ENCODE data around the gene P2RY8.
"Not testable (repeated sequence)": the region's sequence is repeated elsewhere in the genome, so short reads cannot be mapped to it uniquely, and the experiment has no call there.

Gene P2RY8

DNA sequence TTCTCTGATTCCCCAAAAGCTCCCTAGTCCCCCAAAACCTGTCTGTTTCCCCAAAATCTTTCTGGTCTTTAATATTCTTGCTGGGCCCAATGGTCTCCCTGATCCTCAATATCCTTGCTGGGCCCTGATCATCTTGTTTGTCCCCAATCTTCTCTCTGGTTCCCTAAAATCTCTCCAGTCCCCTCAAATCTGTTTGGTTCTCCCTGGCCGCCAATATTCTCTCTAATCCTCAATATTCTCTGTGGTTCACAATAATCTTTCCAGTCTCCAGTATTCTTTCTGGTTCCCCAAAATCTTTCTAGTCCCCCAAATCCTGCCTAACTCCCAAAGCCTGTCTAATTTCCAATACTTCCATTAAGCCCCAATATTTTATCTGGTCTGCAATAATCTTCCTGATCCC, 18.5 kb downstream of the P2RY8 start:
- DNase-seq: no peak

DNA sequence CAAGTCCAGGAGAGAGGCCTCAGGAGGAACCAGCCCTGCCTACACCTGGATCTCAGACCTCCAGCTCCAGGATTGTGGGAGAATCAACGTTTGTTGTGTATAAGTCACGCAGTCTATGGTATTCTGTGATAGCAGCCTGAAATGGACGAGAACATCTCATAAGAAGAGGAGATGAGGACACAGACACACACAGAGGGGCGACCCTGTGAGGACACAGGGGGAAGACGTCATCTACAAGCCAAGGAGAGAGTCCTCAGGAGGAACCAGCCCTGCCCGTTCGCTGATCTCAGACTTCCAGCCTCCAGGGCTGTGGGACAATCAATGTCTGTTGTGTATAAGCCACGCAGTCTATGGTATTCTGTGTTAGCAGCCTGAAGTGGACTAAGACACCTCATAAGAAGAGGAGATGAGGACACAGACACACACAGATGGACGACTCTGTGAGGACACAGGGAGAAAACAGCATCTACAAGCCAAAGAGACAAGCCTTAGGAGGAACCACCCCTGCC, 20.3 kb downstream of the P2RY8 start:
- DNase-seq: no peak

DNA sequence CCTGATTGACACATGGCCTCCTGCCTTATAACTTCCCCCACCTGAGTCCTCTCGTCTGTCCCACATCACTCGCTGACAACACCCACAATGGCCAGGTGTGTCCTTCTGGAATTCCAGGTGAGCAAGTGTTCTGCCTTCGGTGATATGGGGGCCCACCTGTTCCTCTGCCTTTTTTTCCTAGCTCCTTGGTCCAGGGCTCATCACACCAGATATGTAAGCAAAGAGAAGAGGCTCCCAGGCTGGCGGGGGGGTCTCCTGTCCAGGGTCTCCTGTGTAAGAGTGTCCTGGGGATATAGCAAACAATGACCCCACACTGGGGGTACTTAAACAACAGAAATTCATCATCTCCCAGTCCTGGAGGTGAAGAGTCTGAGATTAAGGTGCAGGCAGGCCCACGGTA, 25.2 kb downstream of the P2RY8 start:
- no peak for DNase-seq

- DNase-seq: no peak
Measured at GRCh38 chrX:1511150-1511549, 25.8 kb downstream of the P2RY8 start.

DNA sequence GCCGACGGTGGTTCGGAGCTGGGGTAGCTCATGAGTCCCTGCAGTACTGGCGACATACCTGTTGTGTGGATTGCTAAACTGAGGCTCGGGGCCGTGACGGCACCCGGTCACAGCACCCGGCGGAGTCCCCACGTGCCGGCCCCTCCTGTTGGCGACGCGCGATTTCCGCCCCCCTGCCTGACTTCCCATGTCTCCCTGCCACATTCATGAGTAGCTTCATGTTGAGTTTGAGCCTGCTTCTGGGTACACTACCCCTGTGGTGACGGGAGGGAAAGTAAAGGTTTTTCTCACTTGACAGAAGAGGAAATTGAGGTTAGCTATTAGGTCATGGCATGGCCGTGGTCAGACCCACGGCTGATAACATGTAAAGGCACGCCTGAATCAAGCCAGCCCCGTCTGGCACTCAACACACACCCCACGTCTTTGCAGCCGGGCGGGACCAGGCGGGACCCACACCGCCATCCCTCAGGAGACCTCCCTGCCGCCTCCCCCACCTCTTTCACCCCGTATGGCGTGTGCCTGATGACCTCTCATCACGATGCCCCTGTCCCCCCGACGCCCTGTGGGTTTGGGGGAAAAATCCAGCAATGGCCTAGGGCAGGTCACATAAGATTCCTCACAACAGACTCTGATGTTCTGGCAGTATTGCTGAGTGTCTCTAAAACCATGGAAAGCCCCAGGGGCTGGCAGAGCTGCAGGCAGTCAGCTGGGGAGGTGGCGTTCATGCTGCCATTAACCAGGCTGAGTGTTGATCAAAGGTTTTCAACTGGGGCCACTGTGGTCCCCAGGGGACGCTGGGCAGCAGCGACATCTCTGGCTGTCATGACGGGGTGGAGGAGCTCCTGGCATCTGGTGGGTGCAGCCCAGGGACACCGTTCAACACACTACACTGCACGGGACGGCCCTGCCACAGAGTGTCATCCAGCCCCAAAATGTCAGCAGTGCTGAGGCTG, 29.2 kb downstream of the P2RY8 start:
- DNase-seq: no peak

DNA sequence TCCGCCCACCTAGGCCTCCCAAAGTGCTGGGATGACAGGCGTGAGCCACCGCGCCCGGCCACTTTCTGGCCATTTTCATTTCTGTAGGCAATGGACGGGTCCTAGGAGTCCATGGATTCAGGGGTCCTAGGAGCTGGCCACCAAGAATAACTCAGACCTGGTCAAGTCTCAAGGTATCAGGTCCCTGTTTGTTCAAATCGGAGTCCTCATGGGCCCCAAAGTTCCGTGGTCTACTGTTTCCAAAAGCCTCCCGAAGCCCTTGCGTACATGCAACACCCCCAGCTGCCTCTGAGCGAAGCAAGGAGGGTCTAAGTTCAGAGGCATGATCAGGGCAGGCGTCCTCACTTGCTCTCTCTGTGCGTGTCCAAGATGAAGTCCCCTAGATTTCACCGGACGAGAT, 30.1 kb downstream of the P2RY8 start:
- no peak for DNase-seq

- no peak for DNase-seq
Measured at GRCh38 chrX:1502853-1503252, 34.1 kb downstream of the P2RY8 start.

DNA sequence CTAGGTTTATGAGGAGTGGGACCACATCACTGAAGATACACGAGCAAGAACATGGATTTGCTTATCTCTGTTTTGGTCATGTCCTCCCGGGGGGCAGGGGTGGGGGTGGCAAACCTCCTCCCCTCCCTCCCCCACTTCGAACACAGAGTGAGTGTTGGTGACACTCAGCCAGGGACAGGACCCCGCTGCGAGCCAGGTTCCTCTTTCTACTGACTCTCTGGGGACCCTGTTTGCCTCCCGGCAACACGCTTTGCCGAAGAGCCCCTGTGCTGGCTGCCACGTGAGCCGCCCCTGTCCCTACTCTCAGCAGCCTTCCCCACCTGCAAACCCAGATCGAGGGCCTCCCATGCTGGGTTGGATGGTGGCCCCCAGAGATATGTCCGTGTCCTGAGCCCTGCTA, 34.7 kb downstream of the P2RY8 start:
- DNase-seq: no peak

GRCh38 chrX:1500701-1501624, 36.0 kb downstream of the P2RY8 start:
- DNase-seq: no peak

GRCh38 chrX:1496076-1496475, 40.9 kb downstream of the P2RY8 start:
- no peak for DNase-seq

GRCh38 chrX:1493877-1494510, 43.0 kb downstream of the P2RY8 start:
- no peak for DNase-seq

DNA sequence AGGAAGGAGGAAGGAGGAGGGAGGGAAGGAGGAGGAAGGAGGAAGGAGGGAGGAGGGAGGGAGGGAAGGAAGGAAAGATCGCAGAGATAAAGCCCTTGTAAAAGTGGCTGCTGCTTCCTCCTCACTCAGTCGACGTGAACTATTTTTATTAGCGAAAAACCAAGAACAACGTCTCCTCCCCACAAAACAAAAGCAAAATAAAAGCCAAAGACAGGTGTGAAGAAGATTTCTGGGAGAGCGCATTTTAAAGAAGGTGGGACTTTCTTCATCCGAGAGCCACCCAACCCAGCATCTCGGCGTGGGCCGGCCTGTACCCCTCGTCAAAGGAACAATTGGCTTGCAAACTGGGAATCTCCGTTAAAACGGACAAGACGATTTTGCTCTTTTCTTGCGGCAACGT, 43.6 kb downstream of the P2RY8 start:
- DNase-seq: no peak

GRCh38 chrX:1492421-1493012, 44.5 kb downstream of the P2RY8 start:
- DNase-seq: no peak

- no peak for DNase-seq
Measured at GRCh38 chrX:1491851-1492349, 45.1 kb downstream of the P2RY8 start.

GRCh38 chrX:1491248-1491647, 45.7 kb downstream of the P2RY8 start:
- not testable (repeated sequence) for DNase-seq

DNA sequence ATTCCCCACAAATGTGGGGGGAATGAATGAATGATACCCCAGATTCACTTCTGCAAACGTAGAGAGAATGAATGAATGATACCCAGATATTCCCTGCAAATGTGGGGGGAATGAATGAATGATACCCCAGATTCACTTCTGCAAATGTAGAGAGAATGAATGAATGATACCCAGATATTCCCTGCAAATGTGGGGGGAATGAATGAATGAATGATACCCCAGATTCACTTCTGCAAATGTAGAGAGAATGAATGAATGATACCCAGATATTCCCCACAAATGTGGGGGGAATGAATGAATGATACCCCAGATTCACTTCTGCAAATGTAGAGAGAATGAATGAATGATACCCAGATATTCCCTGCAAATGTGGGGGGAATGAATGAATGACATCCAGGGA, 46.3 kb downstream of the P2RY8 start:
- DNase-seq: not testable (repeated sequence)

DNA sequence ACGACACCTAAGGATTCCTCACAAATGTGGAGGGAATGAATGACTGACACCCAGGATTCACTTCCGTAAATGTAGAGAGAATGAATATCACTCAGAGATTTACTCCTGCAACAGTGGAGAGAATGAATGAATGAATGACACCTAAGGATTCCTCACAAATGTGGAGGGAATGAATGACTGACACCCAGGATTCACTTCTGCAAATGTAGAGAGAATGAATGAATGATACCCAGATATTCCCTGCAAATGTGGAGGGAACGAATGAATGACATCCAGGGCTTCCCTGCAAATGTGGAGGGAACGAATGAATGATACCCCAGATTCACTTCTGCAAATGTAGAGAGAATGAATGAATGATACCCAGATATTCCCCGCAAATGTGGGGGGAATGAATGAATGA, 47.6 kb downstream of the P2RY8 start:
- DNase-seq: not testable (repeated sequence)

GRCh38 chrX:1488745-1489144, 48.2 kb downstream of the P2RY8 start:
- DNase-seq: no peak

DNA sequence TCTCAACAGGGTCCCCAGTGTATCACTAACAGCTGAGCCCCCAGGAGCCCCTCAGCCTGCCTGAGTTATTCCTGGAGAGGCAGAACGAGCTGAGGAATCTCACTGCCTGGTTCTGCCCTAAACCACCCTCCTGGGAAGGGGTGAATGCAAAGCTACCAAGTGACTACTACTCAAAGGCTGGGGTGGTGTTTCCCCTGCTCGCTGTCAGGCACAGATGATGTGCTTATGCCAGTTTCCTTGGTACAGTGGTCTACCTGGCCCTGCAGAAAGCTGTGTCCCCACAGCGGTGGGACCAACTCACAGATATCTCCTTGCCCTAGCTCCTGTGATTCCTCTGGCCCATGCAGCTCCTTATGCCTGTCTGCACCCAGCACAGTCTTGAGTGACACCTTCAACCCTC, 48.8 kb downstream of the P2RY8 start:
- no peak for DNase-seq

DNA sequence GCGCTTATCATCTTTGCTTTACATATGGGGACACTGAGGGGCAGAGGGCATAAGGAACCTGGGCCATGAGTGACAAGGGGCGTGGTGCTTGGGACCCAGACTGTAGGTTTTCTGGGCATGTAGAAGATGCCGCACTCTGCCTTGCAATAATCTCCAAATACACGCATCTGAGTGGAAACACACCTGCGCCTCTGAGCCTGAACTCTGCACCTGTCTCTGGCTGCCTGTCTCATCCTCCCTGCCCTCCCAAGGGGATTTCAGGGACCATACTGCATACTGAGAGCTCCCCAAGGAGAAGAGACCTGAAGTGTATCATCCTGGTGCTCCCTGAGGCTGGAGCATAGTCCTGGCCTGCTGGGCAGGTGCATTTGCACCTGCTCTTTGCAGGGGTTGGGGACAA, 49.6 kb downstream of the P2RY8 start:
- DNase-seq: no peak

DNA sequence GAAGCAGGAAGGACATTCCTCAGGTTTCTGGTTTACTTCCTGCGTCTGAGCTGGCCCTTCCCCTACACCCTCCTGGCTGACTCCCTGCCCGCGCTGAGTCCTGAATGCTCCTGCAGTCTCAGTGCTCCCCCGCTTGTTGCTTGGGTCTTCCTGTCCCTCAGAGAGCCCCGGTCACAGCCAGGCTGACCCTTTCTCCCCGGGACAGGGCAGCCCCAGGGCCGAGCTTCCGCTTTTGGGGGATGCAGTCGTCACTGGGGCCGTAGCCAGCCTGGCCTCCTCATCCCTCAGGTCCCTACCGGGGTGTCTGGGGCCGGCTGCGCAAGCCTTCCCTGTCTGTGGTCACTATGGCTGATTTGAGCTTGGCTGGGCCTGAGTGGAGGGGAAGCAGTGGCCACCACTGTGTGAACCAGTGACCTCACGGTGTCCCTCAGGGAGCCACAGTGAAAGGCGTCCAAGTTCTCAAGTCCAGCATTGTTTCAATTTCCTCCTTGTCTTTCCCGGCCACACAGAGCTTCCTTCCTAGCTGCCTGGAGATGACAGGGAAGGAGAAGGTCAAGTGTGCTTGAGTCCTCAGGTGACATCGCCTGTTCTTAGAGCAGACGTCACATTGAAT, 50.1 kb downstream of the P2RY8 start:
- DNase-seq: no peak

DNA sequence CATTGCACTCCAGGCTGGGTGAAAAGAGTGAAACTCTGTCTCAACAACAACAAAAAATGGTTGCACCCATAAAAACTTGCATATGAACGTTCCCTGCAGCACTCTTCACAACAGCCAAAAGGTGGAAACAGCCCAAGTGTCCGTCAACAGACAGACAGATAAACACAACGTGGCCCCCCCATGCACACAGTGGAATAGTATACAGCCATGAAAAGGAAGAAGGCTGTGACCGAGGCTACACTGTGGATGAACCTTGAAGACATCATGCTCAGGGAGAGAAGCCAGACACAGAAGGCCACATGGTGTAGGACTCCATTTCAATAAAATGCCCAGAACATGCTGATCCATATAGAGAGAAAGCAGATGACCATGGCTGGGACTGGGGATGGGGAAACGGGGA, 50.8 kb downstream of the P2RY8 start:
- DNase-seq: no peak

Data from effector CD8-positive, alpha-beta T cell (primary cell).